GM23338 (cell line): ENCODE data around the gene S1PR3. TPM values are rescaled to one million over a fixed set of nuclear protein-coding genes. Genes with fewer than 3 reads are reported as not detected.

ENCODE experiments used
- ATAC-seq: fragments of 200-7000 bp; cut with Tn5 transposase; 3 replicates; pipeline ENCODE4 v1.9.1; 2020
- DNase-seq: peaks from one replicate; pipeline ENCODE4 v3.0.0-alpha.2; 2015; ENCODE audit warnings: low spot score
- H2AFZ ChIP-seq: fragments of 200-600 bp; sonication (generic); 2 replicates; pipeline ENCODE4 v1.8.0; 2016; ENCODE audit warnings: antibody characterized with exemption, mild to moderate bottlenecking, moderate library complexity
- H3F3A ChIP-seq: fragments of 200-600 bp; sonication (generic); replicated peaks from 2 replicates; pipeline ENCODE4 v1.8.0; 2017; ENCODE audit warnings: antibody characterized with exemption, mixed run types, low read depth
- H3K27ac ChIP-seq: fragments of 200-600 bp; sonication (generic); 2 replicates; pipeline ENCODE4 v1.6.1; 2016; ENCODE audit warnings: low read depth
- H3K27me3 ChIP-seq: fragments of 200-600 bp; sonication (generic); 2 replicates; pipeline ENCODE4 v1.8.0; 2016; ENCODE audit warnings: mild to moderate bottlenecking, mixed run types, moderate library complexity; ENCODE audit not compliant: insufficient read depth
- H3K36me3 ChIP-seq: fragments of 200-600 bp; sonication (generic); 2 replicates; pipeline ENCODE4 v1.8.0; 2016; ENCODE audit warnings: mild to moderate bottlenecking; ENCODE audit not compliant: insufficient read depth
- H3K4me1 ChIP-seq: fragments of 200-600 bp; sonication (generic); 2 replicates; pipeline ENCODE4 v1.8.0; 2016; ENCODE audit warnings: mild to moderate bottlenecking, moderate library complexity; ENCODE audit not compliant: insufficient read depth
- H3K4me2 ChIP-seq: fragments of 200-600 bp; sonication (generic); 2 replicates; pipeline ENCODE4 v1.7.1; 2017; ENCODE audit warnings: mixed run types
- H3K4me3 ChIP-seq: fragments of 200-600 bp; sonication (generic); 2 replicates; pipeline ENCODE4 v1.6.1; 2016; ENCODE audit warnings: mixed run types
- H3K79me2 ChIP-seq: fragments of 200-600 bp; sonication (generic); replicated peaks from 2 replicates; pipeline ENCODE4 v1.8.0; 2017; ENCODE audit warnings: mild to moderate bottlenecking; ENCODE audit not compliant: insufficient read depth
- H3K9me2 ChIP-seq: fragments of 200-600 bp; sonication (generic); 2 replicates; pipeline ENCODE4 v1.8.0; 2017; ENCODE audit not compliant: insufficient read depth
- H4K20me1 ChIP-seq: fragments of 200-600 bp; sonication (generic); replicated peaks from 2 replicates; pipeline ENCODE4 v1.8.0; 2017; ENCODE audit warnings: mild to moderate bottlenecking; ENCODE audit not compliant: insufficient read depth
- H3K27ac Mint-ChIP-seq: 2 replicates; pipeline ENCODE4 v1.8.0; 2020; ENCODE audit warnings: inconsistent platforms, mild to moderate bottlenecking, moderate library complexity, mixed read lengths
- H3K27me3 Mint-ChIP-seq: 3 replicates; pipeline ENCODE4 v1.8.0; 2022; ENCODE audit warnings: low read depth, mild to moderate bottlenecking, moderate library complexity, mixed read lengths, inconsistent platforms; ENCODE audit not compliant: insufficient read depth, poor library complexity
- H3K36me3 Mint-ChIP-seq: 3 replicates; pipeline ENCODE4 v1.8.0; 2021; ENCODE audit warnings: low read depth, mild to moderate bottlenecking, inconsistent platforms, moderate library complexity, mixed read lengths
- H3K4me1 Mint-ChIP-seq: 3 replicates; pipeline ENCODE4 v1.8.0; 2020; ENCODE audit warnings: mild to moderate bottlenecking, inconsistent platforms, mixed read lengths
- H3K4me3 Mint-ChIP-seq: 3 replicates; pipeline ENCODE4 v1.8.0; 2021; ENCODE audit warnings: moderate library complexity, mild to moderate bottlenecking, inconsistent platforms, mixed read lengths
- H3K9me3 Mint-ChIP-seq: 3 replicates; pipeline ENCODE4 v1.8.0; 2020; ENCODE audit warnings: moderate library complexity, mild to moderate bottlenecking, inconsistent platforms, mixed read lengths
- ETS1 ChIP-seq: IDR thresholded peaks from 2 replicates; pipeline ENCODE4 v1.6.1; 2016; ENCODE audit warnings: antibody characterized with exemption
- EZH2 ChIP-seq: fragments of 200-600 bp; sonication (generic); IDR thresholded peaks from one replicate; pipeline ENCODE4 v1.8.0; 2017; ENCODE audit warnings: antibody characterized with exemption, mild to moderate bottlenecking, low read depth; ENCODE audit not compliant: unreplicated experiment
- EZH2phosphoT487 ChIP-seq: fragments of 200-600 bp; sonication (generic); IDR thresholded peaks from one replicate; pipeline ENCODE4 v1.8.1; 2018; ENCODE audit warnings: antibody characterized with exemption; ENCODE audit not compliant: unreplicated experiment
- NANOG ChIP-seq: IDR thresholded peaks from 2 replicates; pipeline ENCODE4 v1.6.1; 2016; ENCODE audit warnings: antibody characterized with exemption, borderline replicate concordance
- POLR2AphosphoS5 ChIP-seq: IDR thresholded peaks from 2 replicates; pipeline ENCODE4 v1.6.1; 2016; ENCODE audit warnings: antibody characterized with exemption, low read depth
- STAT1 ChIP-seq: IDR thresholded peaks from one replicate; pipeline ENCODE4 v1.6.1; 2016; ENCODE audit warnings: antibody characterized with exemption; ENCODE audit not compliant: unreplicated experiment
- ZNF114 ChIP-seq: fragments of 250-450 bp; sonication (Bioruptor Pico); IDR thresholded peaks from 2 replicates; pipeline ENCODE4 v1.5.0; 2020; ENCODE audit warnings: mild to moderate bottlenecking, moderate library complexity
- ZNF331 ChIP-seq: fragments of 250-450 bp; sonication (Bioruptor Pico); IDR thresholded peaks from 2 replicates; pipeline ENCODE4 v1.5.0; 2020; ENCODE audit warnings: low read depth, mild to moderate bottlenecking, moderate library complexity
- polyA plus RNA-seq: library from polyadenylated mRNA; unstranded; fragments of >200 nt; fragmentation: Nextera tagmentation; extraction: Ambion mirVana; gene quantifications from 2 replicates; pipeline ENCODE4 v1.2.1, GENCODE V29; 2016
- total RNA-seq: library from RNA; depleted of rRNA; stranded (reverse); fragments of >200 nt; shearing (Covaris generic); gene quantifications from 2 replicates; pipeline ENCODE4 v1.2.3, GENCODE V29; 2014
- TF ChIP-seq, protein P1 (sequence below): IDR thresholded peaks from one replicate; pipeline ENCODE4 v1.6.1; 2018; ENCODE audit warnings: antibody characterized with exemption; ENCODE audit not compliant: unreplicated experiment

Gene S1PR3
- total and polyA plus RNA-seq, 2 experiments from 2014 or later, result 2.1 to 7.6 TPM

DNA sequence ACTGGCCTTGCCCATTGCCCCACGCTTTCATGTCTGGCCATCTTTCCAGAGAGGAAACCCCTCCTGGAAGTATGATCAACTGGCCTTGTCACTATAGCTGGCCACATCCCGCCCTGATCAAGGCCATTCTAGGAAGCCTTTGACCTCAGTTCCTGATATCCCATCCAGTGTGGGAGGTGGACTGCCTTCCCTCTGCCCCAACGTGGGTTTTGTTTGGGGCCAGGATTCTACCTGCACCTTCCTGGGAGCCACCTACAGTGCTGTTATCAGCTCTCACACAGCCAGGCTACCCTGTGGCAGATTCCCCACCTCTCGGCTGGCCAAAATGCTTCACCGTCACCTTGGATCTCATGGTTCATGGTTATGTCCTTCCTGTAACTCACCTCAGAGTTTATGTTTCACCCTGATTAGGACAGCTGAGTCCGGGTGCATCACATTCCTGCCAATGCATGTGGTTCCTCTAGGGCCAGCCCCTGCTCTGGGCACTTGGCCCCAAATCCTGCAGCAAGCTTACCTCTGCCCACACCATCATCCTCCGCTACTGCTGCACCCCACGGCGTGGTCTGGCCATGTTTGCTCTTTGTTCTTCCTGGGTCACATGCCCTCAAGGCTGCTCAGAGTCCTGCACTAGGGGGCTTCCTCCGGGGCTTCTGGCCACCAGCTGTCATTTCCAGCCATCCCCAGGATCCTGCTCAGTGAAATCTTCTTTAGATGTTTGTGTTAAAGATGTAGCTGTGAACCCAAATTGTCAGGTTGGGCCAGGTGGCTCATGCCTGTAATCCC, 24.2 kb upstream of the S1PR3 start:
- no peaks in the 10 kb centered on the region for H3K36me3 Mint-ChIP-seq

DNA sequence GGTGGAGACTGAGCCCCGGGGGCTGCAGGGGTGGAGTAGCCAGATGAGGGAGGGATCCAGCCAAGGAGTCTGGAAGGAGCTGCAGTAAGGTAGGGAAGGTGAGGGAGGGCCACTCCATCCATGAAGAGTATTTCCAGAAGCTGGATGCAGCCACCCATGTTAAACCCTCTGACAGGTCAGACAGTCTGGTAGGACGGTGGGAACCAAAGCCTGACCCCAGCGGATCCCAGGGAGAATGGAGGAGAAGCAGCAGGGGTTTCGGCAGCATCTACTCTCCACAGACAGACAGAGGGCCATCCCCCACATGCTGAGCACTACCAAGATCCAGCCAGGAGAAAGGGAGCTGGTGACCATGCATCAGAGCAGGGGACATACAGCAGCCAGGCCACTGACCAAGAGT, 22.5 kb upstream of the S1PR3 start:
- Histone ChIP-seq H3K4me2 (no peak overlapping the region), H3K4me3 (no peak overlapping the region), H3K79me2 (no peaks in the 10 kb centered on the region), H3K9me2 (peaks cover 5% of the 10 kb centered on the region; the same call in 1 of the 2 replicates), H3F3A (no peaks in the 10 kb centered on the region), H3K27me3 (no peaks in the 10 kb centered on the region), H3K4me1 (no peaks in the 10 kb centered on the region), H3K27ac (no peak overlapping the region), H2AFZ (no peak overlapping the region), H3K36me3 (no peaks in the 10 kb centered on the region), H4K20me1 (no peaks in the 10 kb centered on the region)
- Mint-ChIP-seq H3K27me3 (peaks cover 4% of the 10 kb centered on the region), H3K36me3 (no peaks in the 10 kb centered on the region), H3K4me3 (no peak overlapping the region), H3K9me3 (no peaks in the 10 kb centered on the region), H3K27ac (no peak overlapping the region), H3K4me1 (peaks cover 10% of the 10 kb centered on the region)
- DNase-seq (no peak), ATAC-seq (no peak)
- TF ChIP-seq, protein P1, sequence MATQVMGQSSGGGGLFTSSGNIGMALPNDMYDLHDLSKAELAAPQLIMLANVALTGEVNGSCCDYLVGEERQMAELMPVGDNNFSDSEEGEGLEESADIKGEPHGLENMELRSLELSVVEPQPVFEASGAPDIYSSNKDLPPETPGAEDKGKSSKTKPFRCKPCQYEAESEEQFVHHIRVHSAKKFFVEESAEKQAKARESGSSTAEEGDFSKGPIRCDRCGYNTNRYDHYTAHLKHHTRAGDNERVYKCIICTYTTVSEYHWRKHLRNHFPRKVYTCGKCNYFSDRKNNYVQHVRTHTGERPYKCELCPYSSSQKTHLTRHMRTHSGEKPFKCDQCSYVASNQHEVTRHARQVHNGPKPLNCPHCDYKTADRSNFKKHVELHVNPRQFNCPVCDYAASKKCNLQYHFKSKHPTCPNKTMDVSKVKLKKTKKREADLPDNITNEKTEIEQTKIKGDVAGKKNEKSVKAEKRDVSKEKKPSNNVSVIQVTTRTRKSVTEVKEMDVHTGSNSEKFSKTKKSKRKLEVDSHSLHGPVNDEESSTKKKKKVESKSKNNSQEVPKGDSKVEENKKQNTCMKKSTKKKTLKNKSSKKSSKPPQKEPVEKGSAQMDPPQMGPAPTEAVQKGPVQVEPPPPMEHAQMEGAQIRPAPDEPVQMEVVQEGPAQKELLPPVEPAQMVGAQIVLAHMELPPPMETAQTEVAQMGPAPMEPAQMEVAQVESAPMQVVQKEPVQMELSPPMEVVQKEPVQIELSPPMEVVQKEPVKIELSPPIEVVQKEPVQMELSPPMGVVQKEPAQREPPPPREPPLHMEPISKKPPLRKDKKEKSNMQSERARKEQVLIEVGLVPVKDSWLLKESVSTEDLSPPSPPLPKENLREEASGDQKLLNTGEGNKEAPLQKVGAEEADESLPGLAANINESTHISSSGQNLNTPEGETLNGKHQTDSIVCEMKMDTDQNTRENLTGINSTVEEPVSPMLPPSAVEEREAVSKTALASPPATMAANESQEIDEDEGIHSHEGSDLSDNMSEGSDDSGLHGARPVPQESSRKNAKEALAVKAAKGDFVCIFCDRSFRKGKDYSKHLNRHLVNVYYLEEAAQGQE, result no peak
- TF ChIP-seq NANOG, result no peak
- no peak for TF ChIP-seq STAT1
- TF ChIP-seq ZNF331 (CRISPR knock-in tag), result no peak
- no peak for TF ChIP-seq ZNF114 (CRISPR knock-in tag)
- TF ChIP-seq EZH2, result no peak
- TF ChIP-seq EZH2phosphoT487, result no peak
- no peak for TF ChIP-seq ETS1
- TF ChIP-seq POLR2AphosphoS5, result no peak

More for the DNA sequence above, 24.2 kb upstream of the S1PR3 start:
- TF ChIP-seq EZH2phosphoT487 (no peak), POLR2AphosphoS5 (no peak)
- Histone ChIP-seq H3K4me2 (no peak overlapping the region), H2AFZ (no peak overlapping the region), H3K27ac (no peak overlapping the region), H3F3A (no peaks in the 10 kb centered on the region), H3K36me3 (no peaks in the 10 kb centered on the region), H3K79me2 (no peaks in the 10 kb centered on the region), H3K4me1 (no peaks in the 10 kb centered on the region), H3K9me2 (peaks cover 5% of the 10 kb centered on the region; the same call in 1 of the 2 replicates), H3K27me3 (no peaks in the 10 kb centered on the region), H3K4me3 (no peak overlapping the region), H4K20me1 (no peaks in the 10 kb centered on the region)
- H3K9me3 Mint-ChIP-seq, result no peaks in the 10 kb centered on the region
- H3K27ac Mint-ChIP-seq, result no peak overlapping the region
- peaks cover 4% of the 10 kb centered on the region for H3K27me3 Mint-ChIP-seq
- H3K4me3 Mint-ChIP-seq, result no peak overlapping the region
- no peak for DNase-seq
- peaks cover 14% of the 10 kb centered on the region for H3K4me1 Mint-ChIP-seq
- ATAC-seq, result no peak
